Sciatic nerve (tissue), 2 donors: Measurements from ENCODE around the gene SCYGR3. TPM values are rescaled to one million over a fixed set of nuclear protein-coding genes. Genes with fewer than 3 reads are reported as not detected.

Source experiments
- ATAC-seq: fragments of 200-7000 bp; cut with Tn5 transposase; one replicate; pipeline ENCODE4 v1.9.1; 2020; ENCODE audit warnings: mild to moderate bottlenecking, moderate library complexity
- DNase-seq: peaks from one replicate; pipeline ENCODE4 v3.0.0-alpha.2; 2020; ENCODE audit warnings: low spot score
- intact Hi-C: fragments of 100-400 bp; cut with DNase I; formaldehyde crosslinking; loops from one replicate; pipeline ENCODE4 v1.14.2; 2022
- total RNA-seq: library from RNA; stranded (reverse); fragmentation: NEBNext Ultra II Directional; extraction: Animal tissue kit (Norgen Biotek cat#: 25700); gene quantifications from one replicate; pipeline ENCODE4 v1.2.1, GENCODE V29; 2021
- donor health status: DM: no; HTN: no; CAD: no.
- donor health status: DM: no; HTN: no; CAD: no.

SCYGR3 gene
- total RNA-seq, result not detected

- DNase-seq, result no peak
- intact Hi-C loops, result no loop called here
- no peak for ATAC-seq
These were observed at the start of gene SCYGR3 for GRCh38 chr2:227614740-227615139. TSS of gene SCYGR3 (minus strand) at chr2:227614840. CDS start at chr2:227614840, 0 bp downstream.

DNA sequence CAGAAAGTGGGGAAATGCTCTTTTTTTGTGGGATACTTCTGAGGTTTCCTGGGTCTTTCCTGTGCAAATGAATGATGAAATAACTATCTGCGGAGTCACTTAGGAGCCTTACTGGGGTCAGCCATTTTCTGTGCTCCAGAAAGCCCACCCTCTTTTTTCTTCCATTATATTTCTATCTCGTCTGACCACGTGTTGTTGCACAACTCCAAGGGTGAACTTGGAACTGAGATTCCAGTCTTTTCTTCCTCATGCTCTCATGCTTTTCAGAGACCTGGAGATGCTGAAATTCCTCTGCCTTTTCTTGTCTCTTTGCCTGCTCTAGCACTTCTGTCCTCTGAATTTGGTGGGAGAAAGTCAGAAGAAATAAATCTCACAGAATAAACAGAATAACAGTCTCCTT lies 47.2 kb upstream of the SCYGR3 start:
- ATAC-seq (no peak), DNase-seq (no peak)
- intact Hi-C loops, result no loop called here

GRCh38 chr2:227661025-227661649 lies 46.5 kb upstream of the SCYGR3 start:
- no peak for DNase-seq
- intact Hi-C loops, result no loop called here
- ATAC-seq, result no peak

DNA sequence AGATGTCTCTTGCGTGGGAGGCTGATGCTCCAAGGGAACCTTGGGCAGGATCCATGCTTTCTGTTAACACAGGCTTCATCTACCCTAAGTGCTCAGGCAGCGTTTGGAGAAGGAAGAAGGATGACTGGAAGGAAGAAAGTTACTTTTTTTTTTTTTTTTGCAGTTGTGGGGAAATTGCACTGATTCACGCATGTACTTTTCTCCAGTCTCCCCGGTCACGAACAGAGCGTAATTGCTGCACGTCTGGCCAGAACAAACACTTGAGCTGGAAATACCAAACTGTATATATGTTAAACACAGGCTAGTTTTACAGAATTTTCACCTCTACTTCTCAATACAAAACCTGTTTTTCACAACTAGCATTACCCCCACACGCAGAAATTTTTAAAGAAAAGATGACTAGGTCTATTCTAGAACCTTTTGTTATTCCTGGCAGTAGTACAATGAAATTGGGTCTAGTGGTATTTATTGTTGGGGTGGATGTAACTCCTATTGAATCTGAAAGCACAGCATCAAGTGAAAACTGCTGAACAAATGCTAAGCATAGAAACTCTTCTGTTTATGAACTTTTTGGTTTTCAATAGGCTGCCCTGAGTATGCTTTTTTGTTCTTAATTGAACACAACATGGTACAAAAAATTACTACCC lies 42.7 kb upstream of the SCYGR3 start:
- DNase-seq (no peak), ATAC-seq (peak; percentile 32)
- intact Hi-C loops, result loop anchor here (10.0 kb wide), 1 partner anchor 107 kb away; no protein-coding TSS in a partner anchor

DNA sequence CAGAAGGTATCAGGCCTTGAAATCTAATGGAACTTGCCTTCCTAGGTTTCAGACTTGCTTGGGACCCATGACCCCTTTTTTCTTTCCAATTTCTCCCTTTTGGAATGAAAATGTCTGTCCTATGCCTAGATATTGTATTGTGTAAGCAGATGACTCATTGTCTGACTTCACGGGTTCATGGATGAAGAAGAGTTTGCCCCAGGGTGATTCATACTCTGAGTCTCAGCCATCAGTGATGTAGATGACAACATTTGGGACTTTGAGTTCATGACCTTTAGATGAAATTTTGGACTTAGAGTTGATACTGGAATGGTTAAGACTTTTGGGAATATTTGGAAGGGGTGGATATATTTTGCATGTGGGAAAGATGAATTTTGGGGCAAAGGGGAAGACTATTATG lies 40.8 kb upstream of the SCYGR3 start:
- intact Hi-C loops, result loop anchor here (10.0 kb wide), 1 partner anchor 109 kb away; no protein-coding TSS in a partner anchor
- ATAC-seq (peak; percentile 92), DNase-seq (no peak)

- no peak for ATAC-seq
- no peak for DNase-seq
- intact Hi-C loops, result loop anchor here (5.0 to 10.0 kb wide), 2 partner anchors 110 to 213 kb away; no protein-coding TSS in a partner anchor
These were observed 39.8 kb upstream of the SCYGR3 start for GRCh38 chr2:227654426-227654825.

- intact Hi-C loops, result loop anchor here (5.0 to 10.0 kb wide), 2 partner anchors 111 to 214 kb away; no protein-coding TSS in a partner anchor
- DNase-seq (no peak), ATAC-seq (no peak)
These were observed 38.8 kb upstream of the SCYGR3 start for GRCh38 chr2:227653419-227653818.

DNA sequence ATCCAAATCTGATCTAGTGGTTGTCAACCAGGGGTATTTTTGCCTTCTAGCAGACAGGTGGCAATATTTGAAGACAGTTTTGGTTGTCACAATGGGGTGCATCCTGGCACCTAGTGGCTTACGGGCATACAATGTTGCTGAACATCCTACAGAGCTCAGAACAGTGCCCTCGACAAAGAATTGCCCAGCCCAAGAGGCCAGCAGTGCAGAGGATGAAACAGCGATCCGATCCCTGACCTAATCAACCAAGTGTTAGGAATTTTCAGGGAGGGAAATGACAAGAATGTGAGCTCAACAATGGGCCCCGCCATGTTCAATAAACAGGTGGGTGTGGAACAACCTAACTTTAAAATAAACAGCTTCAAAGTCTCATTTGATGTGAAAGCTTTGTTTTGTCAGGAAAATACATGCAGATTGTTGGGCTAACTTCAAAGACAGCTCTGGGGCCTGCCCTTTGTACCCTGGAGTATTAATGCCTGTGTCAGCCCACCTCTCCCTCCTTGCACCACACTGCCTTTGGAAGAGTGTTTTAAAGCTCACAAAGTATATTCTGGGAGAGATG lies 29.4 kb upstream of the SCYGR3 start:
- intact Hi-C loops, result no loop called here
- no peak for DNase-seq
- ATAC-seq, result no peak

- DNase-seq (no peak), ATAC-seq (no peak)
- intact Hi-C loops, result no loop called here
These were observed 28.0 kb upstream of the SCYGR3 start for GRCh38 chr2:227642656-227643055.

DNA sequence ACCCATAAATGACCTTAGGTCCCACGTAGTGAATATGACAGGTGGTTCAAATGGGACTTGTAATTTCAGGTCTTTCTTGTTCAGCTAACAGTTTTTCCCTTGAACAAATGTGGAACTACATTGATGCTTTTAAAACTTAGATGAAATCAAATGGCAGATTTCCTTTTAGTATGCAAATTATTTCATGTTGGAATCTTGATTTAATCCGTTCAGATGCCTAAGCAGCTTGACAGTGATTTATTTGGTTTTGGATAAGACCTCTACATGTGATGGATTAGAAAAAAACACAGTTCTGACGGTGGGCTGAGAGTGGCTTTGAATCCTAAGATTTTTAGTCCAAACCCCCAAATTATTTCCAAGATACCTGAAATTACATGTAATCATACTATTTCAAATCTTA lies 19.6 kb upstream of the SCYGR3 start:
- ATAC-seq (no peak), DNase-seq (no peak)
- intact Hi-C loops, result no loop called here

- intact Hi-C loops, result no loop called here
- no peak for ATAC-seq
These were observed 18.2 kb upstream of the SCYGR3 start for GRCh38 chr2:227632827-227633226.

GRCh38 chr2:227630322-227630721 lies 15.7 kb upstream of the SCYGR3 start:
- no peak for ATAC-seq
- DNase-seq, result no peak
- intact Hi-C loops, result no loop called here

More at GRCh38 chr2:227632827-227633226, 18.2 kb upstream of the SCYGR3 start:
- no peak for DNase-seq

DNA sequence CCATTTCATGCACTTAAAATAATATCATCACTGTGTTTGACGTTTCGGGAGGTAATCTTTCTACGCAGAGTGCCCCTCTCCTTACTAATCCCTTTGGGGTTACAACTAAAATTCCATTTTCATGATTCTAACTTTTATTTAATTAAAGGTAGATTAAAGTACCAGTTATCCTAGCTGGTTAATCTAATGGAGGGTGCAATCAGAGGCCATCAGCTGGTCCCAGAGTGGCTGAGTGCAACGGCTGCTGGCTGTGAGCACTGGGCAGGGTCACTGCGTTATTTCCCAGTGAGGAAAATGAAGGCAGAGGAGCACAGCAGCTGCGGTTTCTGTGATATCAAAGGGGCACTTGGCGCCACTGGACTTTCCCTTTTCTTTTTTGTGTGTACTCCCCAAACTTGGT lies 14.8 kb upstream of the SCYGR3 start:
- intact Hi-C loops, result no loop called here
- ATAC-seq, result no peak
- no peak for DNase-seq

- intact Hi-C loops, result no loop called here
- ATAC-seq, result no peak
- DNase-seq, result no peak
These were observed 13.1 kb upstream of the SCYGR3 start for GRCh38 chr2:227627769-227628168.

DNA sequence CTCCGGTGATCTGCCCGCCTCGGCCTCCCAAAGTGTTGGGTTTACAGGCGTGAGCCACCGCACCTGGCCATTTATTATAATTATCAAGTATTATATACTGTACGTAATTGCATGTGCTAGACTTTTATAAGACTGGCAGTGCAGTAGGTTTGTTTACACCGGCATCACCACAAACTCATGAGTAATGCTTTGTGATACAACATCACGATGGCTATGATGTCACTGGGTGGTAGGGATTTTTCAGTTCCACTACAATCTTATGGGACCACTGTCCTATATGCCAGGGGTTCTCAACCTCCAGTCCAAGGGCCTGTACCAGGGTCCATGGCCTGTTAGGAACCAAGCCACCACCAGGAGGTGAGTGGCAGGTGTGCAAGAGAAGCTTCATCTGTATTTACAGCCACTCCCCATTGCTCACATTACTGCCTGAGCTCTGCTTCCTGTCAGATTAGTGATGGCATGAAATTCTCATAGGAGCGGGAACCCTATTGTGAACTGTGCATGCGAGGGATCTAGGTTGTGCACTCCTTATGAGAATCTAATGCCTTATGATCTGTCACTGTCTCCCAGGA lies 12.0 kb upstream of the SCYGR3 start:
- intact Hi-C loops, result no loop called here
- DNase-seq, result no peak
- ATAC-seq, result no peak

- intact Hi-C loops, result no loop called here
- ATAC-seq, result no peak
- DNase-seq, result no peak
These were observed 10.8 kb upstream of the SCYGR3 start for GRCh38 chr2:227625420-227625819.

- no peak for ATAC-seq
- intact Hi-C loops, result no loop called here
- DNase-seq, result no peak
These were observed 8.6 kb upstream of the SCYGR3 start for GRCh38 chr2:227623226-227623625.

DNA sequence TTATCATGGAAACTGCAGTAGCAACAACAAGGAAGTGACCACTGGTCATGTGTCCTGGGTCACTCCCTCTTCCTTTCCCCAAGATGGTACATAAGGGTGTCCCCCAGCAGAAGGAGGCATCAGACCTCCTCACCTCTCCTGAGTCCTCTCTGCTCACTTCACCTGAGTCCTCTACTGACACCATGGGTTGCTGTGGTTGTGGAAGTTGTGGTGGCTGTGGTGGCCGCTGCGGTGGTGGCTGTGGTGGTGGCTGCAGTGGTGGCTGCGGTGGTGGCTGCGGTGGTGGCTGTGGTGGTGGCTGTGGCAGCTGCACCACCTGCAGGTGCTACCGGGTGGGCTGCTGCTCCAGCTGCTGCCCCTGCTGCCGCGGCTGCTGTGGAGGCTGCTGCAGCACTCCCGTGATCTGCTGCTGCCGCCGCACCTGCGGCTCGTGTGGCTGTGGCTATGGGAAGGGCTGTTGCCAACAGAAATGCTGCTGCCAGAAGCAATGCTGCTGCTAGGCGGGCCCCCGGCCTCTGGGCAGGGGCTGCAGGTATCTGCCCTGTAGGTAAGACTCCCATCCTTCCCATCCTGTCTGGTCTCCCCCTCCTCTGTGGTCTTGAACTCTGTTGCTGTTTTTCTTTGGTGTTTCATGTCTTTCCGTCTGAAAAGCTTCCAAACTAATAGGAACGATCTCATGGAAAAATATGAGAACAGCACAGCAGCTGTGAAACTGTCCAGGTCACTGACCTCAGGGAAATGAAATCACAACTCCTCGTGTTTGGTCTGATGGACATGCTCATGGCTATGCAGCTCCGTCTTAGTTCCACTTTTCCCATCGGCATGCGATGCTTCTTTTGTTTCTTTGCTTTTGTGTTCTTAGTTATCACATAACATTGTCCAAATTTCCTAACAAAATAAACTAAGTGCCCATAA lies 2.9 kb upstream of the SCYGR3 start, which contains the start of gene SCYGR4:
TSS of gene SCYGR4 (plus strand) at position 183 of the 915 bp plus-strand sequence. CDS start at position 183, 0 bp downstream.
- intact Hi-C loops, result no loop called here
- peak; percentile 71 for ATAC-seq
- no peak for DNase-seq

- DNase-seq (no peak), ATAC-seq (no peak)
- intact Hi-C loops, result no loop called here
These were observed 2.0 kb upstream of the SCYGR3 start for GRCh38 chr2:227616631-227617030.
